IMR-90 (cell line): ENCODE results near the gene YPEL1. TPM values are rescaled to one million over a fixed set of nuclear protein-coding genes. Genes with fewer than 3 reads are reported as not detected.

ENCODE experiments used
- ATAC-seq: fragments of 200-7000 bp; cut with Tn5 transposase; 2 replicates; pipeline ENCODE4 v1.9.1; 2020; ENCODE audit warnings: low read depth, mild to moderate bottlenecking, moderate library complexity
- BruUV-seq: library from RNA; stranded (reverse); fragments of 400-500 nt; replicated peaks from 2 replicates; lab custom pipeline; 2021; lab: Mats Ljungman, UMichigan
- CTCF ChIA-PET: fragments of 300-600 bp; formaldehyde crosslinking; extraction: SDS; loops from one replicate; lab custom pipeline; 2021; ENCODE audit warnings: antibody characterized with exemption; lab: Yijun Ruan, JAX
- POLR2A ChIA-PET: fragments of 300-600 bp; sonication (Branson Sonifier 250); formaldehyde crosslinking; loops from one replicate; lab custom pipeline; 2022; ENCODE audit warnings: antibody characterized with exemption; ENCODE audit not compliant: unreplicated experiment; lab: Charles Lee
- DNase-seq: peaks from one replicate; pipeline ENCODE4 v3.0.0; 2013
- H2AFZ ChIP-seq: replicated peaks from 2 replicates; pipeline ENCODE3; 2013; ENCODE audit warnings: low read length, mild to moderate bottlenecking; ENCODE audit not compliant: poor library complexity
- H2AK5ac ChIP-seq: 2 replicates; pipeline ENCODE4 v1.6.1; 2013; ENCODE audit warnings: low read depth, low read length, inconsistent platforms
- H2AK9ac ChIP-seq: replicated peaks from 2 replicates; pipeline ENCODE3; 2013; ENCODE audit warnings: mild to moderate bottlenecking, low read depth, low read length, moderate library complexity; ENCODE audit not compliant: poor library complexity
- H2BK120ac ChIP-seq: 2 replicates; pipeline ENCODE4 v1.6.1; 2013; ENCODE audit warnings: low read depth, low read length, inconsistent platforms
- H2BK15ac ChIP-seq: 3 replicates; pipeline ENCODE4 v1.6.1; 2013; ENCODE audit warnings: low read depth, low read length, inconsistent platforms
- H2BK20ac ChIP-seq: 2 replicates; pipeline ENCODE4 v1.6.1; 2013; ENCODE audit warnings: low read depth, mild to moderate bottlenecking, inconsistent platforms, low read length, moderate library complexity
- H2BK5ac ChIP-seq: 2 replicates; pipeline ENCODE4 v1.6.1; 2013; ENCODE audit warnings: mild to moderate bottlenecking, low read depth, low read length, inconsistent platforms; ENCODE audit not compliant: poor library complexity, severe bottlenecking
- H3K14ac ChIP-seq: replicated peaks from 2 replicates; pipeline ENCODE4 v1.6.1; 2013; ENCODE audit warnings: low read depth, low read length, inconsistent platforms
- H3K18ac ChIP-seq: 2 replicates; pipeline ENCODE4 v1.6.1; 2013; ENCODE audit warnings: low read depth, low read length, control low read depth
- H3K23ac ChIP-seq: 2 replicates; pipeline ENCODE4 v1.6.1; 2013; ENCODE audit warnings: low read depth, low read length, inconsistent platforms
- H3K27ac ChIP-seq: 2 replicates; pipeline ENCODE4 v1.5.1; 2013; ENCODE audit warnings: mild to moderate bottlenecking, control low read depth, low read length; ENCODE audit not compliant: insufficient read depth
- H3K27me3 ChIP-seq: 2 replicates; pipeline ENCODE4 v1.6.1; 2013; ENCODE audit warnings: low read length; ENCODE audit not compliant: control insufficient read depth, insufficient read depth
- H3K36me3 ChIP-seq: 2 replicates; pipeline ENCODE4 v1.6.1; 2013; ENCODE audit warnings: low read length, mixed read lengths; ENCODE audit not compliant: control insufficient read depth, insufficient read depth
- H3K4ac ChIP-seq: 2 replicates; pipeline ENCODE4 v1.6.1; 2013; ENCODE audit warnings: low read depth, low read length, inconsistent platforms
- H3K4me1 ChIP-seq: 2 replicates; pipeline ENCODE4 v1.6.1; 2013; ENCODE audit warnings: low read length, mixed read lengths; ENCODE audit not compliant: control insufficient read depth, insufficient read depth
- H3K4me2 ChIP-seq: 2 replicates; pipeline ENCODE4 v1.6.1; 2013; ENCODE audit warnings: low read depth, mild to moderate bottlenecking, control low read depth, low read length, moderate library complexity
- H3K4me3 ChIP-seq: 2 replicates; pipeline ENCODE4 v1.5.1; 2013; ENCODE audit warnings: low read depth, mild to moderate bottlenecking, control low read depth, low read length, moderate library complexity; ENCODE audit not compliant: insufficient read depth
- H3K56ac ChIP-seq: 2 replicates; pipeline ENCODE4 v1.6.1; 2013; ENCODE audit warnings: low read length, inconsistent platforms; ENCODE audit not compliant: insufficient read depth; ENCODE audit errors: extremely low read depth
- H3K79me1 ChIP-seq, 2 experiments: 2 replicates each; pipeline ENCODE4 v1.6.1; 2013; ENCODE audit warnings: low read length in 2 of 2, inconsistent platforms in 1 of 2, low read depth in 1 of 2
- H3K9ac ChIP-seq: 2 replicates; pipeline ENCODE4 v1.6.1; 2013; ENCODE audit warnings: low read depth, low read length, control low read depth
- H3K9me1 ChIP-seq: 2 replicates; pipeline ENCODE4 v1.6.1; 2013; ENCODE audit warnings: low read length, inconsistent platforms; ENCODE audit not compliant: insufficient read depth
- H3K9me3 ChIP-seq: 2 replicates; pipeline ENCODE4 v1.6.1; 2013; ENCODE audit warnings: low read length; ENCODE audit not compliant: control insufficient read depth, insufficient read depth
- H4K20me1 ChIP-seq: 2 replicates; pipeline ENCODE4 v1.6.1; 2013; ENCODE audit warnings: low read length, inconsistent platforms; ENCODE audit not compliant: insufficient read depth
- H4K5ac ChIP-seq: 2 replicates; pipeline ENCODE4 v1.6.1; 2013; ENCODE audit warnings: mild to moderate bottlenecking, low read depth, low read length, control low read depth
- H4K8ac ChIP-seq, 2 experiments: 2 replicates each; pipeline ENCODE4 v1.6.1; 2013; ENCODE audit warnings: low read depth in 2 of 2, low read length in 2 of 2, control low read depth in 1 of 2, inconsistent platforms in 1 of 2
- H4K91ac ChIP-seq: 2 replicates; pipeline ENCODE4 v1.6.1; 2013; ENCODE audit warnings: low read depth, low read length, inconsistent platforms; ENCODE audit not compliant: insufficient read depth
- CHD1 ChIP-seq: IDR thresholded peaks from 2 replicates; pipeline ENCODE4 v1.6.1; 2012; ENCODE audit warnings: low read depth, low read length, improper control_type of control experiment
- USF2 ChIP-seq: fragments of 150-350 bp; IDR thresholded peaks from 2 replicates; pipeline ENCODE4 v1.6.1; 2017; ENCODE audit warnings: mild to moderate bottlenecking, antibody characterized with exemption, low read length, low read depth
- WGBS, 2 experiments: methylation state at CpG; one replicate each; pipeline versions ENCODE4 v1.1.5 to v1.1.7; 2013; ENCODE audit warnings: missing lambda C conversion rate in 2 of 2; ENCODE audit not compliant: insufficient read length in 1 of 2; ENCODE audit errors: extremely low coverage in 2 of 2; 5-methylcytosine and 5-hydroxymethylcytosine counted together
- dilution Hi-C: fragments of 300-500 bp; cut with HindIII; formaldehyde crosslinking; loops from one replicate; pipeline ENCODE4 v1.14.3; 2018; ENCODE audit warnings: low sequenced_read_pairs; ENCODE audit not compliant: unreplicated experiment
- in situ Hi-C: fragments of 300-500 bp; cut with MboI; formaldehyde crosslinking; loops from 3 replicates; pipeline ENCODE4 v1.14.3; 2019; ENCODE audit warnings: low sequenced_read_pairs, inconsistent platforms, mixed read lengths
- intact Hi-C: fragments of 100-400 bp; cut with micrococcal nuclease; formaldehyde crosslinking; loops from 2 replicates; pipeline ENCODE4 v1.10.0; 2022
- polyA plus RNA-seq, 3 experiments: library from polyadenylated mRNA; depleted of rRNA; stranded (reverse); fragments of >200 nt; gene quantifications; 2 replicates each; pipeline ENCODE4 v1.2.3, GENCODE V29; 2012; ENCODE audit warnings: low replicate concordance in 1 of 3
- total RNA-seq: library from RNA; depleted of rRNA; stranded (reverse); fragments of >200 nt; gene quantifications from 2 replicates; pipeline ENCODE4 v1.2.3, GENCODE V29; 2012

The YPEL1 gene
- total and polyA plus RNA-seq, 2 of the 4 experiments (the other 2 are of a cell fraction), result 0.72 to 1.3 TPM

GRCh38 chr22:21661991-21662390, 73.6 kb downstream of the YPEL1 start:
- Histone ChIP-seq H3K14ac (no peak overlapping the region), H3K4me2 (no peak overlapping the region), H4K20me1 (no peaks in the 10 kb centered on the region; the same call in 1 of the 2 replicates), H3K27me3 (peaks cover 4% of the 10 kb centered on the region; the same call in 1 of the 2 replicates), H3K4me1 (peaks cover 2% of the 10 kb centered on the region), H3K9me1 (peaks cover under 1% of the 10 kb centered on the region), H4K8ac (no peak overlapping the region), H3K4me3 (no peak overlapping the region), H2AK5ac (no peak overlapping the region), H2BK120ac (no peak overlapping the region), H2BK15ac (no peak overlapping the region), H3K36me3 (no peaks in the 10 kb centered on the region), H3K56ac (no peak overlapping the region), H3K79me1 (peaks cover 6 to 9% of the 10 kb centered on the region in 2 experiments), H3K23ac (no peak overlapping the region), H3K4ac (no peak overlapping the region), H2AK9ac (no peak overlapping the region), H3K27ac (no peak overlapping the region), H2BK5ac (no peak overlapping the region), H4K91ac (no peak overlapping the region), H2BK20ac (no peak overlapping the region), H2AFZ (no peak overlapping the region), H3K9ac (no peak overlapping the region), H3K9me3 (no peaks in the 10 kb centered on the region), H3K18ac (no peak overlapping the region), H4K5ac (no peak overlapping the region)
- no peak for ATAC-seq
- TF ChIP-seq CHD1 (no peak), USF2 (no peak)
- no TSS peak for BruUV-seq
- no peak for DNase-seq
- ChIA-PET CTCF (no interaction called here), POLR2A (no interaction called here)
- intact Hi-C loops, result no loop called here
- WGBS, 2 experiments, result 100% methylated on average over 1 of the region's 5 CpGs; no CpG with 5 or more reads in 1 of the 2 experiments
- in situ Hi-C loops, result no loop called here
- dilution Hi-C loops, result no loop called here
